TTC549 (cell line): ENCODE results near the gene DDT.
"Not testable (repeated sequence)": the region's sequence is repeated elsewhere in the genome, so short reads cannot be mapped to it uniquely, and the experiment has no call there.

ENCODE experiments used
- FAIRE-seq: peaks from 2 replicates; lab custom pipeline; 2012; peaks lifted over from hg19 to GRCh38; lab: Jason Lieb, UNC

DDT gene

DNA sequence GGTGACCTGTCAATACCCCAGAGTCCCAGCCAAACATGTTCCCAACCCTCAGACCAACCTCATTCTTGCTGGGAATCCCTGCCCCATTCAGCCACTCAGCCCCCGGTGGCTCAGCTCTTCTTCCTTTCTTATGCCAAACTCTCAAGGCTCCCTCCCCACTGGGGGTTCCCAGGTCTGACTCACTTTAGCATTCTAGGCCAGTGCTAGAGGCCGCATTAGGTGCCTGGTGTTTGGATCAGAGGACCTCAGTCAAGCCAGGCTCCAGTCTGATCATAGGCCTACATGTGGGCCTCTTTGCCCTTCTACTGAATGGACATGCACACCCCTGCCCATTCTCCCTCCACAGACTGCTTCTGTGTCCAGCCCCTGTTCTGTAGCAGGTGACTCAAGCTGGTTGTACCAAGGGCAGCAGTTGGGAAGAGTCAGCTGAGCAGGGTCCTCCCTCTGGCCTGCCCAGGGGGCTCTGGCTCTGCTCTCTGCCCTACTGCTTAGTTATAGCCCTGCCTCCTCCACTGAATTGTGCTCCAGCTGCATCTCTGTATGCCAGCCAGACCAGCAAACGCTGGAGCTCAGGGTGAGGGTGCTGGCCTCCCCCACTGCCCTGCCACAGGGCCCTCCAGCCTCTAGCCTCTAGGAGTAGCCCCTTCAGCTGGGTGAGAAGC lies 15.5 kb upstream of the DDT start:
- FAIRE-seq: not testable (repeated sequence)

DNA sequence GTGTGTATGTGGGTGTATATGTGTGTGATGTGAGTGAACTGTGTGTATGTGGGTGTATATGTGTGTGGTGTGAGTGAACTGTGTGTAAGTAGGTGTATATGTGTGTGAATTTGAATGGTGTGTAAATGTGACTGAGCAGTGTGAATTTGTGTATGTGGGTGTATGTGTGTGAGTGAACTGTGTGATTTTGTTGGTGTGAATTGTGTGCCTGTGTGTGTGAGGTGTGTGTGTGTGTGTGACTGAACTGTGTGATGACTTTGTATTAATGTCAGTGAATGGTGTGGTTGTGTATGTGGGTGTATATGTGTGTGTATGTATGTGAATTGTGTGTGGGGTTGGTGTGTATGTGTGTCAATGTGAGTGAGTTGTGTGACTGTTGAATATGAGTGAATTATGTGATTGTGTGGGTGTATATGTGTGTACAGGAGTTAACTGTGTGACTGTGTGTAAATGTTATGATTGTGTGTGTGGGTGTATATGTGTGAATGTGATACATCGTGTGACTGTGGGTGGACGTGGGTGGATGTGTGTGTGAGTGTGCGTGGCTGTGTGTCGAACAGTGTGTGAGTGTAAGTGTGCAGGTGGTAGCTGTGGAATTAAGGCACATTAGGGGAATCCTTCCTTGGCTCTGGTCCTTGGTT lies 12.4 kb upstream of the DDT start:
- not testable (repeated sequence) for FAIRE-seq

DNA sequence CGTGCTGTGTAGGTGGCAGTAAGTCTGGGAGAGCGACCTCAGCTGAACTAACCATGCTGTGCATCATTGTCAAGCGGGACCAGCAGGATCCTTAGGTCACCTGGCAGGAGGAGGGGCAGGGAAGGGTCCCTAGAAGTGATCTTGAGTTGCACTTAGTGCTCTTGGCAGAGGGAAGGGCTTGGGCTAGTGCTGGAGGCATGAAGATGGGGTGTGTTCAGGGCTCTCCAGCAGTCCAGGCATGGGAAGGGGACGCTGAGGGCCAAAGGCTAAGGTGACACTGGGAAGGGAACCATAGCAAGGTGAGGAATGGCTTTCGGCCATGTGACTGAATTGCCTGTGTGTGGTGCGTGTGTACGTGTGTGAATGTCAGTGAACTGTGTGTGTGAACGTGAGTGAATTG lies 11.8 kb upstream of the DDT start:
- not testable (repeated sequence) for FAIRE-seq

DNA sequence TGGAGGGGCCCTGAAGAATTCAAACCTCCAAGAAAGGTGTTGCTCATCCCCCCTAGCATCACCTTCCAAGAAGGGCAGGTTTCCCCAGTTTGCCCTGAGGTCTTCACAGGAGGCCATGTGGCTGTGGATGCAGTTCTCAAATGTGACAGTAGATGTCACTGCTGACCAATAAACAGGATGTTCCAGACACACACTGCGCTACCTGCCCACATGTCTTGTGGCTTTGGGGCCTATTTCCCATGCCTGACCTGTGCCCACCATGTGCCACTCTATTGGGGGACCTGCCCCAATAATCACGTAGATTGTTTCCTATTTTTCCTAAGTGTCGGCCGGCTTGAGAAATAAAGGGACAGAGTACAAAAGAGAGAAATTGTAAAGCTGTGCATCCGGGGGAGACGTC lies 10.2 kb upstream of the DDT start:
- FAIRE-seq: no peak

DNA sequence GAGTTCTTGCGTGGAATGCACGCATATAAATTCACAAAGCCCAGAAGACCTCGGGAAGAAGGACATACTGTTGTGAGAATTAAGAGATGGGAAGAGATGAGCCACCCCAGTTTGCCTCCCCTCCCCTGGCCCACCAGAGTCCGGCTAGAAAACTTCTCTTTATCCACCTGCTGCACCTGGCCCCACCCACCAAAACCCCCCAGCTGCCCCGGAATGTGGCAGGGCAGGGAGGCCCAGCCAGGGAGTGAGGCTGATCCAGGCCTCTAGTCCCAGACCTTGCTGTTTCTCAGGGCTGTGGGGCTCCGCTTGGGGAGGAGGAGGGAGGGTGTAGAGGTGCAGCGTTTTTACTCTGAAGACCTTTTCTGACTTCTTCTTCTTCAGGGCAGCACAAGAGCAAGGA lies 6.3 kb upstream of the DDT start:
- not testable (repeated sequence) for FAIRE-seq

DNA sequence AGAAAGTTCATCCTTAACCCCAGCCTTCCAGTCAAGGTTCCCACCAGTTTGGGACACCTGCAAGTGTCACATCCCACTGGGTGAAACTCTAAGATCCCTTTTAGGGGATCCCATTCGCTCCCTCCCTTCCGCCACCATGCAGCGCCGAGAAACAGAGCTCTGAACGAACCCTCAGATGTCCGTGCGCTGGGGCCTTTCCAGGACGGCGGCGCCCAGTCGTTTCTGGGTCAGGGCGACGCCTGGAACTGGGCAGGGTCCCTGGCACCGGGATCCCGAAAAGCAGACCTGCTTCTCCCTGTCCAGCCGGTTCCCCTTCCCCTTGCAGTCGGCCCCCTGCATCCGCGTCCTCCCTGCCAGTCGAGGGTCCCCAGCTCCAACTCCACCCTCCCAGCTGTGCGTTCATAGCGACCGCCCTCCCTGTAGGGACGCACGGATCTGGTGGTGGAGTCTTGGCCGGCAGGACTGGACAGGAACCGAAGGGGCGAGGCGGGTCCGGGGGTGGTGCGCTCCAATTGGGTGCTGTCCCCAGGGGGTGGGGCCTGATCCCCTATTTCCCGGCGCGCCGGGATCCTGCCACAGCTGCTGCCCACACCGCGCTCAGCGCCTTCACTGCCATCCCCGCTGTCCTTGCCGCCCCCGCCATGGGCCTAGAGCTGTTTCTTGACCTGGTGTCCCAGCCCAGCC lies 5.5 kb upstream of the DDT start, which contains the start of gene GSTT2:
GSTT2 (plus strand) TSS at position 578 of the 684 bp plus-strand sequence.
- not testable (repeated sequence) for FAIRE-seq

DNA sequence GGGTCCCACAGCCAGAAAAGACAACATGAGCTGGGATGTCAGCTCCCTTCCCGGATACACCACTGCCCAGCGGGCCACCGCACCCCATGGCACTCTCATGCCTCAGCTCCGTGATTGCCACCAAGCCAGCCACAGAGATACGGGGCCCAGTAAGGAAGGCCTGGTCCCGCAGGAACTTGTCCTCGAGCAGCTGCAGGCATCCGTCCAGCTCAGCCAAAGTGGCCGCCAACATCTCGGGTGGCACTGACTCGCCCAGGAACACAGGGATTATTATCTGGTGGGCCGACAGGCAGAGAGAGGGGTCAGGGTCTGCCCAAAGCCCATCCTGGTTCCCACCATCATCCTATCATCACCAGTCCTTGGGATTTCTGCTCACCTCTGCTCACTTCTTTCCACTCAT lies 3.1 kb upstream of the DDT start:
- FAIRE-seq: not testable (repeated sequence)

DNA sequence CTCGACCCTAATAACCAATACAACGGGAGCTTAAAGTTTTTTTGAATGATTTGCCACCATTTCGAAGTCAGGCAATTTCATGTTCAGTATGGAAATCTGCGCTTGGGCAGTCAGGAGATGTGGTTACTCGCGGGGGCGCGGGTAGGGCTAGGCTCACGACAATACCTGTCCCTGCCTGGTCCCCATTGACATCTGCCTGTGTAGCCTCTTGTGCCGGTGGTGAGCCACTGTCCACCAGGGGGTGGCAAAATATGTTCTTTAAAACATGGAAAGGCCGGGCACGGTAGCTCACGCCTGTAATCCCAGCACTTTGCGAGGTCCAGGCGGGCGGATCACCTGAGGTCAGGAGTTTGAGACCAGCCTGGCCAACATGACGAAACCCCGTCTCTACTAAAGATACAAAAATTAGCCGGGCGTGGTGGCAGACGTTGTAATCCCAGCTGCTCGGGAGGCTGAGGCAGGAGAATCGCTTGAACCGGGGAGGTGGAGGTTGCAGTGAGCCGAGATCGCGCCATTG lies 653 bp upstream of the DDT start:
- not testable (repeated sequence) for FAIRE-seq

DNA sequence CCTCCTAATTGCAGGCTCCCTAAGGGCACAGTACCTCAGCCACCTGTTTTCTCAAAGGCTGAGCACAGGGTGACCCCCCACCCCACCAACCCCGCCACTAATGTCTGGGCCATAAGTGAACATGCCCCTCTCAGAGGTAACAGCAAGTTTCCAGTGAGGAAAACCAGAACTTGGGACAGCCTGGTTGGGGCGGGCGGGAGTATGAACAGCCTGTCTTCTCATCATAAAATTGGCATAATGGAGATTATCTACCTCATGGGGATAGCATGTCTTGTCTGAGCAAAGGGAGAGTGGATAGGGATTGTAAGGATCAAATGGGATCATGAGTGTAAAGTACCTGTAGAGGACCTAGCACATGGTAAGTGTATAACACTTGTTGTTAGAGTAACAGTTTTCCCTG lies 2.3 kb downstream of the DDT start:
- not testable (repeated sequence) for FAIRE-seq

DNA sequence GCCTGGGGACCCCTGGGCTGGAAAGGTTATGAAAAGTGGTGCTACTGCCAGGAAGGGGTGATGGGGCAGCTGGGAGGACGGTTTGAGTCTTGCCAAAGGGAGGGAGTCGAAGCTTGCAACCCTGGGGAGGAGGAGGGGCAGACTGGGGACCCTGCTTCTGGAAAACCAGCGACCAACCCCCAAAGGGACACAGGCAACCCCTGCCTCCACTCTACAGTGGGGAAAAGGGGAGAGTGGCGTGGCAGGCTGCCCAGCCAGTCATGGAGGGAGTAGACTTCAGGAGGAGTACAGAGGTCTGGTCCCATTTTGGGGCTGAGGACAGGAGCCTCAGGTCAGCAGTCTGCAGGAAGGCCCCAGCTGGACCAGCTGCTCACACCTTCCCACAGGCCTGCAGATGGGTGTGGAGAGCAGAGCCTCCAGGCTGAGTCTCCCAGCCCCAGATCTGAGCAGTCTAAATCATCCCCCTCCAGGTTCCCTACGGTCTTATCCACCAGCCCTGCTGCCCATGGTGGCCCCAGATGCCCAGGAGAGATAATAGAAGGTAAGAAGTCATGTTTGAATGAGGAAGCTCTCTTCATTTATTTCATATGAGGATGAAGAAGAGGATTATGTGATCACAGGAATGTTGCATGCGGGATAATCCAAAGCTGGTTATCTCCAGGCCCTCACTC lies 3.3 kb downstream of the DDT start:
- FAIRE-seq: no peak

DNA sequence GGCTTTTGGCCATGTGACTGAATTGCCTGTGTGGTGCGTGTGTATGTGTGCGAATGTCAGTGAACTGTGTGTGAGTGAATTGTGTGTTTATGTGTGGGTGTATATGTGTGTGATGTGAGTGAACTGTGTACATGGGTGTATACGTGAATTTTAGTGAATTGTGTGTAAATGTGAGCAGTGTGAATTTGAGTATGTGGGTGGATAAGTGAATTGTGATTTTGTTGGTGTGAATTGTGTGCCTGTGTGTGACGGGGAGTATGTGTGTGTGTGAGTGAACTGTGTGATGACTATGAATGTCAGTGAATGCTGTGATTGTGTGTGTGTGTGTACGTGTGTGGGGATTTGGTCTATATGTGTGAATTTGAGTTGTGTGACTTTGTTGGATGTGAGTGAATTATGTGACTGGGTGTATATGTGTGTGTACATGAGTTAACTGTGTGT lies 4.0 kb downstream of the DDT start:
- FAIRE-seq: no peak

DNA sequence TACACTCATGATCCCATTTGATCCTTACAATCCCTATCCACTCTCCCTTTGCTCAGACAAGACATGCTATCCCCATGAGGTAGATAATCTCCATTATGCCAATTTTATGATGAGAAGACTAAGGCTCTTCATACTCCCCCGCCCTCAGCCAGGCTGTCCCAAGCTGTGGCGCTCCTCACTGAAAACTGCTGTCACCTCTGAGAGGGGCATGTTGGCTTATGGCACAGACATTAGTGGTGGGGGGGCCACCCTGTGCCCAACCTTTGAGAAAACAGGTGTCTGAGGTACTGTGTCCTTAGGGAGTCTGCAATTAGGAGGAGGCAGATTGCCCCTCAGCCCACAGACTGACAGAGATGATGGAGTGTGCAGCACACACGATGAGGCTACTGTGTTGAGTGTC lies 5.2 kb downstream of the DDT start:
- FAIRE-seq: no peak

DNA sequence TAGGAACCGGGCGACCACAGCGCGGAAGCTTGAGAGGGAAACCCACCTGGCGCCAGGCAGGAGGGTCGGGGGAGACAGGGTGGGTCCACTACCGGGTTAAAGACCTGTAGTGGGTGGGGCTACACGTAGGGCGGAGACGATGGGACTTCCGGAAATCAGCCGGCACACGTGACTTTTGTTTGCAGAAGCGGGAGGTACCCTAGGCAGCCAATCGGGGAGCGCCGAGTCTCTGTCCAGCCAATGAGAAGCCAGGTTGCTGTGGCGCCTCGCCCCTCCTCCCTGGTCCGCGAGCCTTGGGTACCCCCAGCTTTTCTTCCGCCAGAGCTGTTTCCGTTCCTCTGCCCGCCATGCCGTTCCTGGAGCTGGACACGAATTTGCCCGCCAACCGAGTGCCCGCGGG lies 7.7 kb downstream of the DDT start, which contains the start of gene DDTL:
DDTL (plus strand) TSS at position 321 of the 400 bp plus-strand sequence; CDS start at position 348, 27 bp downstream.
- FAIRE-seq: not testable (repeated sequence)

DNA sequence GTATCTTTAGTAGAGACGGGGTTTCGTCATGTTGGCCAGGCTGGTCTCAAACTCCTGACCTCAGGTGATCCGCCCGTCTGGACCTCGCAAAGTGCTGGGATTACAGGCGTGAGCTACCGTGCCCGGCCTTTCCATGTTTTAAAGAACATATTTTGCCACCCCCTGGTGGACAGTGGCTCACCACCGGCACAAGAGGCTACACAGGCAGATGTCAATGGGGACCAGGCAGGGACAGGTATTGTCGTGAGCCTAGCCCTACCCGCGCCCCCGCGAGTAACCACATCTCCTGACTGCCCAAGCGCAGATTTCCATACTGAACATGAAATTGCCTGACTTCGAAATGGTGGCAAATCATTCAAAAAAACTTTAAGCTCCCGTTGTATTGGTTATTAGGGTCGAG lies 8.1 kb downstream of the DDT start:
- not testable (repeated sequence) for FAIRE-seq

DNA sequence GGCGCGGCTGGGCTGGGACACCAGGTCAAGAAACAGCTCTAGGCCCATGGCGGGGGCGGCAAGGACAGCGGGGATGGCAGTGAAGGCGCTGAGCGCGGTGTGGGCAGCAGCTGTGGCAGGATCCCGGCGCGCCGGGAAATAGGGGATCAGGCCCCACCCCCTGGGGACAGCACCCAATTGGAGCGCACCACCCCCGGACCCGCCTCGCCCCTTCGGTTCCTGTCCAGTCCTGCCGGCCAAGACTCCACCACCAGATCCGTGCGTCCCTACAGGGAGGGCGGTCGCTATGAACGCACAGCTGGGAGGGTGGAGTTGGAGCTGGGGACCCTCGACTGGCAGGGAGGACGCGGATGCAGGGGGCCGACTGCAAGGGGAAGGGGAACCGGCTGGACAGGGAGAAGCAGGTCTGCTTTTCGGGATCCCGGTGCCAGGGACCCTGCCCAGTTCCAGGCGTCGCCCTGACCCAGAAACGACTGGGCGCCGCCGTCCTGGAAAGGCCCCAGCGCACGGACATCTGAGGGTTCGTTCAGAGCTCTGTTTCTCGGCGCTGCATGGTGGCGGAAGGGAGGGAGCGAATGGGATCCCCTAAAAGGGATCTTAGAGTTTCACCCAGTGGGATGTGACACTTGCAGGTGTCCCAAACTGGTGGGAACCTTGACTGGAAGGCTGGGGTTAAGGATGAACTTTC lies 13.0 kb downstream of the DDT start, which contains the start of gene GSTT2B:
GSTT2B (minus strand) TSS at position 112 of the 688 bp plus-strand sequence; CDS start at position 48, 64 bp downstream.
- FAIRE-seq: not testable (repeated sequence)

DNA sequence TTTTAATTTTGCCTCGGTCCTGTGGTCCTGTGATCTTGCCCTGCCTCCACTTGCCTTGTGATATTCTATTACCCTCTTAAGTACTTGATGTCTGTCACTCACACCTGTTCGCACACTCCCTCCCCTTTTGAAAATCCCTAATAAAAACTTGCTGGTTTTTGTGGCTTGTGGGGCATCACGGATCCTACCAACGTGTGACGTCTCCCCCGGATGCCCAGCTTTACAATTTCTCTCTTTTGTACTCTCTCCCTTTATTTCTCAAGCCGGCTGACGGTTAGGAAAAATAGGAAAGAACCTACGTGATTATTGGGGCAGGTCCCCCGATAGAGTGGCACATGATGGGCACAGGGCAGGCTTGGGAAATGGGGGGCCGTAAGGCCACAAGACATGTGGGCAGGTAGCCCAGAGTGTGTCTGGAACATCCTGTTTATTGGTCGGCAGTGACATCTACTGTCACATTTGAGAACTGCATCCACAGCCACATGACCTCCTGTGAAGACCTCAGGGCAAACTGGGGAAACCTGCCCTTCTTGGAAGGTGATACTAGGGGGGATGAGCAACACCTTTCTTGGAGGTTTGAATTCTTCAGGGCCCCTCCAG lies 17.8 kb downstream of the DDT start:
- not testable (repeated sequence) for FAIRE-seq

DNA sequence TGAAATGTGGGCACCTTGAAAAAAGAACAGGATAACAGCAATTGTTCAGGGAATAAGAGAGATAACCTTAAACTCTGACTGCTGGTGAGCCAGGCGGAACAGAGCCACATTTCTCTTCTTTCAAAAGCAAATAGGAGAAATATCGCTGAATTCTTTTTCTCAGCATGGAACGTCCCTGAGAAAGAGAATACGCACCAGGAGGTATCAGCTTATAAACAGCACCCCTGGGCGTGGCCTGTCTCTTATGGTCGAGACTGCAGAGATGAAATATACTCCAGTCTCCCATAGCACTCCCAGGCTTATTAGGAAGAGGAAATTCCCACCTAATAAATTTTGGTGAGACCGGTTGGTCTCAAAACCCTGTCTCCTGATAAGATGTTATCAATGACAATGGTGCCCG lies 18.4 kb downstream of the DDT start:
- not testable (repeated sequence) for FAIRE-seq

DNA sequence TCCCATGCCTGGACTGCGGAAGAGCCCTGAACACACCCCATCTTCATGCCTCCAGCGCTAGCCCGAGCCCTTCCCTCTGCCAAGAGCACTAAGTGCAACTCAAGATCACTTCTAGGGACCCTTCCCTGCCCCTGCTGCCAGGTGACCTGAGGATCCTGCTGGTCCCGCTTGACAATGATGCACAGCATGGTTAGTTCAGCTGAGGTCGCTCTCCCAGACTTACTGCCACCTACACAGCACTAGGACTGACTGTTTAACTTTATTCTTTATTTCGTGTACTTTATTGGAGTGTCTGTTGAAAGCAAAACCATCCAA lies 19.3 kb downstream of the DDT start:
- not testable (repeated sequence) for FAIRE-seq

DNA sequence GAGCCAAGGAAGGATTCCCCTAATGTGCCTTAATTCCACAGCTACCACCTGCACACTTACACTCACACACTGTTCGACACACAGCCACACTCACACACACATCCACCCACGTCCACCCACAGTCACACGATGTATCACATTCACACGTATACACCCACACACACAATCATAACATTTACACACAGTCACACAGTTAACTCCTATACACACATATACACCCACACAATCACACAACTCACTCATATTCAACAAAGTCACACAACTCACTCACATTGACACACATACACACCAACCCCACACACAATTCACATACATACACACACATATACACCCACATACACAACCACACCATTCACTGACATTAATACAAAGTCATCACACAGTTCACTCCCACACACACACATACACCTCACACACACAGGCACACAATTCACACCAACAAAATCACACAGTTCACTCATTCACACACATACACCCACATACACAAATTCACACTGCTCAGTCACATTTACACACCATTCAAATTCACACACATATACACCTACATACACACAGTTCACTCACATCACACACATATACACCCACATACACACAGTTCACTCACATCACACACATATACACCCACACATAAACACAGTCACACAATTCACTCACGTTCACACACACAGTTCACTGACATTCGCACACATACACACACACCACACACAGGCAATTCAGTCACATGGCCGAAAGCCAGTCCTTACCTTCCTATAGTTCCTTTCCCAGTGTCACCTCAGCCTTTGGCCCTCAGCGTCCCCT lies 19.8 kb downstream of the DDT start:
- FAIRE-seq: not testable (repeated sequence)

DNA sequence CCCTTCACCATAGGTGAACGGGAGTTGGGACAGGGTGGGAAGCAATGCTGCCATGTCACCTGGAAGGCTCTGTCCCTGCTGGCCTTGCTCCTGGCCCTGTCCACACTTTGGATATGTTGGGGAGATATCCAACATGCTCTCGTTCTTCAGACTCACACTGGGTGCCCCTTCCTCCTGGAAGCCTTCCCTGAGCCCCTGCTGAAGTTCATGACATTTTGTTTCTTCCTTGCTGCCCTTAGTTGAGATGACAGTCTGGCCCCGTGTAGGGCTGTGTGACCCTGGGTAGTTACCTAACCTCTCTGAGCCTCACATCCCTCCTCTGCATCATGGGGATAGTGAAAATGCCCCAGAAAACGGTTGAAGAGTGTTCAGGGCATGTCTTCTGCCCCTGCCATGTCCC lies 20.8 kb downstream of the DDT start:
- not testable (repeated sequence) for FAIRE-seq
